K562 (cell line): ENCODE results near the gene GRAMD2B. TPM values are rescaled to one million over a fixed set of nuclear protein-coding genes. Genes with fewer than 3 reads are reported as not detected.

Experiments
- ATAC-seq: fragments of 200-7000 bp; cut with Tn5 transposase; 3 replicates; pipeline ENCODE4 v1.9.1; 2020; ENCODE audit warnings: moderate library complexity
- BruUV-seq: library from RNA; stranded (reverse); fragments of 400-500 nt; replicated peaks from 2 replicates; lab custom pipeline; 2021; lab: Mats Ljungman, UMichigan
- CTCF ChIA-PET: fragments of 300-600 bp; formaldehyde crosslinking; extraction: SDS; loops from one replicate; lab custom pipeline; 2021; ENCODE audit warnings: low intra/inter-chr PET ratio; lab: Yijun Ruan, JAX
- POLR2A ChIA-PET: fragments of 300-600, 350-650 bp; sonication (Branson Sonifier 250); formaldehyde crosslinking; extraction: SDS; loops from one replicate; lab custom pipeline; 2021; ENCODE audit warnings: antibody characterized with exemption, inconsistent platforms; lab: Yijun Ruan, JAX
- DNase-seq, 4 experiments: peaks; one replicate each; pipeline versions ENCODE4 v3.0.0 to v3.0.0-alpha.2; 2011 to 2018; ENCODE audit warnings: low spot score in 3 of 4, mixed read lengths in 3 of 4; ENCODE audit errors: extremely low read depth in 1 of 4
- FAIRE-seq: peaks from 2 replicates; lab custom pipeline; 2011; peaks lifted over from hg19 to GRCh38; lab: Jason Lieb, UNC
- H2AFZ ChIP-seq: 2 replicates; pipeline ENCODE4 v1.6.0; 2011; ENCODE audit warnings: low read depth, low read length, control low read depth, inconsistent platforms
- H3K27ac ChIP-seq: fragments of 200-600 bp; 3 replicates; pipeline ENCODE4 v1.8.0; 2011; ENCODE audit warnings: low read depth, mild to moderate bottlenecking, control low read depth, inconsistent platforms, low read length, moderate library complexity, mixed read lengths; ENCODE audit errors: extremely low read depth
- H3K27me3 ChIP-seq, 2 experiments: fragments of 300-600 bp in 1 of 2; 2 replicates in 1 of 2; 3 replicates in 1 of 2; pipeline versions ENCODE4 v1.6.0 to v1.8.0; 2011; ENCODE audit warnings: inconsistent platforms in 2 of 2, low read length in 2 of 2, mild to moderate bottlenecking in 1 of 2, mixed read lengths in 1 of 2, moderate library complexity in 1 of 2; ENCODE audit not compliant: control insufficient read depth in 2 of 2, insufficient read depth in 2 of 2
- H3K36me3 ChIP-seq: fragments of 300-600 bp; 3 replicates; pipeline ENCODE4 v1.8.0; 2011; ENCODE audit warnings: mild to moderate bottlenecking, low read length, inconsistent platforms; ENCODE audit not compliant: control insufficient read depth, insufficient read depth
- H3K4me1 ChIP-seq, 2 experiments: fragments of 200-600 bp in 1 of 2; replicated peaks in 1 of 2; 2 replicates in 1 of 2; 3 replicates in 1 of 2; pipeline versions ENCODE4 v1.5.1 to v1.8.0; 2011; ENCODE audit warnings: inconsistent platforms in 2 of 2, low read length in 2 of 2, mild to moderate bottlenecking in 1 of 2, mixed read lengths in 1 of 2, moderate library complexity in 1 of 2; ENCODE audit not compliant: control insufficient read depth in 2 of 2, insufficient read depth in 2 of 2
- H3K4me2 ChIP-seq: 2 replicates; pipeline ENCODE4 v1.6.1; 2011; ENCODE audit warnings: low read length, control low read depth, inconsistent platforms, mixed read lengths; ENCODE audit not compliant: insufficient read depth
- H3K4me3 ChIP-seq: fragments of 200-600 bp; sonication (generic), shearing (Covaris generic); 2 replicates; pipeline ENCODE4 v1.5.1; 2016; ENCODE audit warnings: control low read depth, inconsistent platforms
- H3K79me2 ChIP-seq: fragments of 200-600 bp; 3 replicates; pipeline ENCODE4 v1.8.0; 2011; ENCODE audit warnings: low read length, inconsistent platforms; ENCODE audit not compliant: control insufficient read depth, insufficient read depth
- H3K9ac ChIP-seq, 2 experiments: 2 replicates each; pipeline versions ENCODE4 v1.6.0 to v1.6.1; 2011; ENCODE audit warnings: low read depth in 2 of 2, low read length in 2 of 2, control low read depth in 1 of 2, inconsistent platforms in 1 of 2, mild to moderate bottlenecking in 1 of 2, mixed read lengths in 1 of 2; ENCODE audit not compliant: insufficient read depth in 1 of 2
- H3K9me1 ChIP-seq: one replicate; pipeline ENCODE4 v1.6.0; 2011; ENCODE audit warnings: inconsistent platforms, mild to moderate bottlenecking, low read length, moderate library complexity; ENCODE audit not compliant: control insufficient read depth, insufficient read depth
- H3K9me3 ChIP-seq: replicated peaks from 2 replicates; pipeline ENCODE4 v1.5.1; 2011; ENCODE audit warnings: low read depth, low read length, inconsistent platforms; ENCODE audit not compliant: control insufficient read depth, insufficient read depth
- H4K20me1 ChIP-seq: replicated peaks from 2 replicates; pipeline ENCODE4 v1.6.1; 2011; ENCODE audit warnings: low read length, inconsistent platforms, mixed read lengths; ENCODE audit not compliant: control insufficient read depth, insufficient read depth
- CTBP1 ChIP-seq: fragments of 450-650 bp; IDR thresholded peaks from 2 replicates; pipeline ENCODE4 v1.6.1; 2016; ENCODE audit warnings: borderline replicate concordance
- GATAD2B ChIP-seq: fragments of 450-650 bp; IDR thresholded peaks from 2 replicates; pipeline ENCODE4 v1.6.1; 2017; ENCODE audit warnings: mild to moderate bottlenecking, borderline replicate concordance
- GMEB1 ChIP-seq: fragments of 250-450 bp; sonication (Bioruptor Pico); IDR thresholded peaks from 2 replicates; pipeline ENCODE4 v1.4.0; 2020; ENCODE audit warnings: mild to moderate bottlenecking
- HDAC6 ChIP-seq: IDR thresholded peaks from 2 replicates; pipeline ENCODE4 v1.6.1; 2012; ENCODE audit warnings: low read depth, mild to moderate bottlenecking, control low read depth, inconsistent platforms, low read length, moderate library complexity
- IRF1 ChIP-seq: sonication (generic); formaldehyde crosslinking; IDR thresholded peaks from 2 replicates; pipeline ENCODE4 v1.8.0; 2022; ENCODE audit warnings: missing genetic modification reagents, mild to moderate bottlenecking, borderline replicate concordance
- NFIC ChIP-seq: fragments of 450-650 bp; IDR thresholded peaks from 2 replicates; pipeline ENCODE4 v1.6.1; 2017; ENCODE audit warnings: mild to moderate bottlenecking, inconsistent platforms
- NFXL1 ChIP-seq: fragments of 450-650 bp; formaldehyde crosslinking; IDR thresholded peaks from 2 replicates; pipeline ENCODE4 v1.4.0; 2021; ENCODE audit warnings: mild to moderate bottlenecking
- NRF1 ChIP-seq, 2 experiments: fragments of 450-650 bp; IDR thresholded peaks in 1 of 2; conservative IDR thresholded peaks in 1 of 2; 2 replicates each; pipeline ENCODE4 v1.6.1; 2014; ENCODE audit warnings: mild to moderate bottlenecking in 2 of 2
- POLR3A ChIP-seq: IDR thresholded peaks from 2 replicates; pipeline ENCODE4 v1.6.1; 2011; ENCODE audit warnings: borderline replicate concordance, mild to moderate bottlenecking, moderate library complexity; ENCODE audit not compliant: insufficient read length, insufficient read depth; ENCODE audit errors: extremely low read depth
- ZFPM2 ChIP-seq: fragments of 250-450 bp; sonication (Bioruptor Pico); IDR thresholded peaks from 2 replicates; pipeline ENCODE4 v1.5.1; 2022; ENCODE audit warnings: mild to moderate bottlenecking
- ZNF324 ChIP-seq: fragments of 250-450 bp; sonication (Bioruptor Pico); IDR thresholded peaks from 2 replicates; pipeline ENCODE4 v1.4.0; 2020; ENCODE audit warnings: mild to moderate bottlenecking
- ZNF395 ChIP-seq: fragments of 200-800 bp; sonication (Bioruptor generic); IDR thresholded peaks from 2 replicates; pipeline ENCODE4 v1.6.1; 2017; ENCODE audit warnings: missing genetic modification characterization, missing compliant biosample characterization
- WGBS: fragments of 100-300 bp; shearing (Covaris generic); methylation state at CpG from one replicate; pipeline ENCODE4 v1.1.6; 2016; ENCODE audit warnings: low coverage, mixed read lengths; ENCODE audit not compliant: insufficient coverage; ENCODE audit errors: missing lambda C conversion rate; 5-methylcytosine and 5-hydroxymethylcytosine counted together
- in situ Hi-C: fragments of 300-500 bp; cut with MboI; formaldehyde crosslinking; loops from 4 replicates; pipeline ENCODE4 v1.15.0; 2018; ENCODE audit warnings: inconsistent platforms, mixed read lengths
- intact Hi-C: fragments of 100-400 bp; cut with micrococcal nuclease; formaldehyde crosslinking; loops from 2 replicates; pipeline ENCODE4 v1.14.2; 2022
- polyA plus RNA-seq, 8 experiments: library from polyadenylated mRNA; depleted of rRNA in 4 of 8; stranded (reverse) in 5 of 8; unstranded in 3 of 8; fragments of >200 nt; fragmentation: Nextera tagmentation in 2 of 8; fragmentation: Illumina TruSeq in 1 of 8; extraction: Ambion mirVana in 2 of 8; extraction: Trizol in 1 of 8; gene quantifications; 2 replicates each; pipeline versions ENCODE4 v1.2.1 to v1.2.3, GENCODE V29; 2011 to 2014; ENCODE audit warnings: inconsistent platforms in 1 of 8, missing spikeins in 1 of 8
- total RNA-seq, 7 experiments: library from RNA; depleted of rRNA in 6 of 7; stranded (reverse); fragments of >200 nt in 6 of 7; fragmentation: Illumina TruSeq in 2 of 7; extraction: Trizol in 2 of 7; gene quantifications; 2 replicates each; pipeline versions ENCODE4 v1.2.1 to v1.2.3, GENCODE V29; 2011 to 2021; ENCODE audit warnings: low replicate concordance in 1 of 7

The GRAMD2B gene
- total and polyA plus RNA-seq, 9 of the 15 experiments (the other 6 are each of a cell fraction or from before 2014, with no cell fraction given) = 0.32 to 4.2 (median 1.4) TPM

- Histone ChIP-seq H3K27me3 (no peaks in the 10 kb centered on the region), H3K9ac (peak overlapping the region in 1 of 2 experiments; percentile 83; a peak in 1 of 4 replicates), H3K27ac (peak overlapping the region; percentile 98; the same call in 2 of the 3 replicates), H2AFZ (no peak overlapping the region), H3K9me1 (no peaks in the 10 kb centered on the region), H3K4me2 (no peak overlapping the region), H3K9me3 (no peaks in the 10 kb centered on the region), H3K4me1 (peaks cover 13 to 55% of the 10 kb centered on the region in 2 experiments), H3K4me3 (no peak overlapping the region)
- FAIRE-seq = no peak
- 67% methylated on average over 1 of the region's 1 CpG for WGBS
- DNase-seq = no peak
- ATAC-seq = no peak
- in situ Hi-C loops = no loop called here
- no peak for TF ChIP-seq GMEB1 (CRISPR knock-in tag)
- TF ChIP-seq NFIC = peak; percentile 69
- TF ChIP-seq, all 486 proteins: peak for 1
- Histone ChIP-seq H4K20me1 (no peaks in the 10 kb centered on the region; the same call in 1 of the 2 replicates), H3K36me3 (no peaks in the 10 kb centered on the region), H3K79me2 (no peaks in the 10 kb centered on the region)
- no TSS peak for BruUV-seq
- ChIA-PET CTCF (no interaction called here), POLR2A (interaction anchor here (1.0 kb wide), 1 partner anchor 8 kb away, joined by 3 read pairs; no protein-coding TSS in a partner anchor)
- intact Hi-C loops = loop anchor here (10.0 kb wide), 1 partner anchor 1861 kb away; no protein-coding TSS in a partner anchor
These were observed 92.9 kb downstream of the GRAMD2B start for GRCh38 chr5:126516133-126516532.

- DNase-seq (no peak), ATAC-seq (no peak), FAIRE-seq (no peak)
- H3K9ac ChIP-seq = no peak overlapping the region
- no peaks in the 10 kb centered on the region; the same call in 1 of the 2 replicates for H4K20me1 ChIP-seq
- no peaks in the 10 kb centered on the region for H3K79me2 ChIP-seq
- H3K4me3 ChIP-seq = no peak overlapping the region
- H3K9me1 ChIP-seq = no peaks in the 10 kb centered on the region
- no peaks in the 10 kb centered on the region for H3K27me3 ChIP-seq
- H2AFZ ChIP-seq = no peak overlapping the region
- H3K36me3 ChIP-seq = no peaks in the 10 kb centered on the region
- no peak overlapping the region for H3K27ac ChIP-seq
- intact Hi-C loops (loop anchor here (10.0 kb wide), 1 partner anchor 1862 kb away; no protein-coding TSS in a partner anchor), in situ Hi-C loops (no loop called here)
- ChIA-PET CTCF (no interaction called here), POLR2A (interaction anchor here (2.0 kb wide), 1 partner anchor 9 kb away, joined by 4 read pairs; no protein-coding TSS in a partner anchor)
- peaks cover 13 to 59% of the 10 kb centered on the region in 2 experiments for H3K4me1 ChIP-seq
- no TSS peak for BruUV-seq
- no peak overlapping the region for H3K4me2 ChIP-seq
- no peaks in the 10 kb centered on the region for H3K9me3 ChIP-seq
- TF ChIP-seq ZNF395 (CRISPR knock-in tag) (no peak), HDAC6 (no peak), POLR3A (no peak), ZFPM2 (CRISPR knock-in tag) (no peak), CTBP1 (no peak), NFXL1 (no peak), NRF1 (conservative IDR thresholded peaks at IDR 0.05 in 1 of 2, IDR thresholded peaks at IDR 0.05 in 1 of 2) (no peak), ZNF324 (CRISPR knock-in tag) (no peak), IRF1 (no peak), GATAD2B (no peak)
These were observed 93.6 kb downstream of the GRAMD2B start for GRCh38 chr5:126516852-126517251.
